B cell (primary cell): ENCODE measurements around the gene PAQR6. TPM values are rescaled to one million over a fixed set of nuclear protein-coding genes. Genes with fewer than 3 reads are reported as not detected.
A peak's percentile ranks its signal among the peaks of the same experiment; 100 is the strongest.

ENCODE experiments used
- ATAC-seq: fragments of 200-7000 bp; cut with Tn5 transposase; one replicate; pipeline ENCODE4 v1.10.0; 2021; ENCODE audit warnings: low read depth, mild to moderate bottlenecking, moderate number of reproducible peaks, moderate library complexity
- CTCF ChIA-PET: fragments of 350-600 bp; sonication (Branson Sonifier 250); formaldehyde crosslinking; loops from one replicate; lab custom pipeline; 2021; ENCODE audit warnings: antibody characterized with exemption, inconsistent platforms; lab: Charles Lee
- POLR2A ChIA-PET: fragments of 350-600 bp; sonication (Branson Sonifier 250); formaldehyde crosslinking; loops from one replicate; lab custom pipeline; 2021; ENCODE audit warnings: antibody characterized with exemption; lab: Charles Lee
- DNase-seq: peaks from one replicate; pipeline ENCODE4 v3.0.0; 2013
- H2AFZ ChIP-seq: 2 replicates; pipeline ENCODE4 v1.6.1; 2012; ENCODE audit warnings: mild to moderate bottlenecking, low read depth, low read length; ENCODE audit not compliant: insufficient read depth, poor library complexity, severe bottlenecking
- H3K27ac ChIP-seq, 2 donors: 1 replicate in 1 of 2; 2 replicates in 1 of 2; pipeline ENCODE4 v1.5.1; 2012 to 2013; ENCODE audit warnings: low read length in 2 of 2, mild to moderate bottlenecking in 2 of 2, moderate library complexity in 1 of 2
- H3K27me3 ChIP-seq, 4 experiments: fragments of 200-600 bp in 1 of 4; sonication (generic) in 1 of 4; replicated peaks in 1 of 4; 1 replicate in 2 of 4; 2 replicates in 2 of 4; pipeline versions ENCODE4 v1.6.1 to v1.7.0; 2013 to 2016; ENCODE audit warnings: low read length in 3 of 4, mild to moderate bottlenecking in 2 of 4, mixed read lengths in 1 of 4, moderate library complexity in 1 of 4; ENCODE audit not compliant: insufficient read depth in 4 of 4, control insufficient read depth in 3 of 4; ENCODE audit errors: control extremely low read depth in 1 of 4
- H3K36me3 ChIP-seq, 2 experiments: replicated peaks in 1 of 2; 1 replicate in 1 of 2; 2 replicates in 1 of 2; pipeline versions ENCODE4 v1.6.1 to v1.7.1; 2013; ENCODE audit warnings: low read length in 1 of 2; ENCODE audit not compliant: insufficient read depth in 2 of 2, control insufficient read depth in 1 of 2; ENCODE audit errors: control extremely low read depth in 1 of 2, extremely low read depth in 1 of 2
- H3K4me1 ChIP-seq, 2 donors: fragments of 200-600 bp in 1 of 2; sonication (generic) in 1 of 2; 1 replicate in 1 of 2; 2 replicates in 1 of 2; pipeline versions ENCODE4 v1.5.1 to v1.6.1; 2013 to 2017; ENCODE audit warnings: low read length in 2 of 2; ENCODE audit not compliant: control insufficient read depth in 2 of 2, insufficient read depth in 2 of 2
- H3K4me2 ChIP-seq: replicated peaks from 2 replicates; pipeline ENCODE3; 2012; ENCODE audit warnings: mild to moderate bottlenecking, low read depth, low read length; ENCODE audit not compliant: poor library complexity, severe bottlenecking
- H3K4me3 ChIP-seq, 5 experiments: fragments of 200-600 bp in 1 of 5; sonication (generic) in 1 of 5; 1 replicate in 3 of 5; 2 replicates in 2 of 5; pipeline versions ENCODE4 v1.5.1 to v1.7.0; 2011 to 2016; ENCODE audit warnings: low read length in 4 of 5, mild to moderate bottlenecking in 4 of 5, low read depth in 2 of 5, control low read depth in 1 of 5, moderate library complexity in 1 of 5; ENCODE audit not compliant: insufficient read depth in 1 of 5; ENCODE audit errors: control extremely low read depth in 1 of 5, extremely low read depth in 1 of 5
- H3K79me2 ChIP-seq: fragments of 200-600 bp; sonication (generic); one replicate; pipeline ENCODE4 v1.6.0; 2016; ENCODE audit warnings: low read length; ENCODE audit not compliant: control insufficient read depth, insufficient read depth
- H3K9ac ChIP-seq: fragments of 200-600 bp; sonication (generic); 2 replicates; pipeline ENCODE4 v1.6.1; 2017; ENCODE audit warnings: mild to moderate bottlenecking, low read length, moderate library complexity
- H3K9me3 ChIP-seq, 3 donors: one replicate each; pipeline versions ENCODE4 v1.6.1 to v1.7.1; 2013; ENCODE audit warnings: low read length in 2 of 3; ENCODE audit not compliant: control insufficient read depth in 2 of 3, insufficient read depth in 1 of 3; ENCODE audit errors: control extremely low read depth in 1 of 3
- H4K20me1 ChIP-seq: 2 replicates; pipeline ENCODE4 v1.6.0; 2012; ENCODE audit warnings: mild to moderate bottlenecking, low read length; ENCODE audit not compliant: insufficient read depth, control insufficient read depth, poor library complexity, severe bottlenecking
- H3K27ac Mint-ChIP-seq: one replicate; pipeline ENCODE4 v1.8.0; 2021; ENCODE audit warnings: mixed read lengths
- H3K27me3 Mint-ChIP-seq: one replicate; pipeline ENCODE4 v1.8.0; 2021; ENCODE audit warnings: mixed read lengths
- H3K4me1 Mint-ChIP-seq: one replicate; pipeline ENCODE4 v1.8.0; 2021; ENCODE audit warnings: mixed read lengths
- H3K4me3 Mint-ChIP-seq: one replicate; pipeline ENCODE4 v1.8.0; 2021; ENCODE audit warnings: mixed read lengths
- H3K9me3 Mint-ChIP-seq: one replicate; pipeline ENCODE4 v1.8.0; 2022; ENCODE audit warnings: mixed read lengths; ENCODE audit not compliant: insufficient read depth
- CTCF ChIP-seq: fragments of 200-600 bp; IDR thresholded peaks from one replicate; pipeline ENCODE4 v1.8.0; 2022; ENCODE audit warnings: antibody characterized with exemption, mild to moderate bottlenecking
- EZH2 ChIP-seq: IDR thresholded peaks from 2 replicates; pipeline ENCODE4 v1.6.1; 2012; ENCODE audit warnings: borderline replicate concordance, low read depth, mild to moderate bottlenecking, moderate library complexity, low read length; ENCODE audit not compliant: insufficient read depth, poor library complexity, severe bottlenecking
- WGBS: methylation state at CpG from one replicate; pipeline ENCODE4 v1.1.5; 2013; ENCODE audit warnings: missing lambda C conversion rate; ENCODE audit not compliant: insufficient coverage; 5-methylcytosine and 5-hydroxymethylcytosine counted together
- intact Hi-C: fragments of 100-400 bp; cut with micrococcal nuclease; formaldehyde crosslinking; loops from one replicate; pipeline ENCODE4 v1.10.0; 2022
- polyA plus RNA-seq: library from polyadenylated mRNA; depleted of rRNA; stranded (reverse); fragments of >200 nt; gene quantifications from 2 replicates; pipeline ENCODE4 v1.2.3, GENCODE V29; 2012
- total RNA-seq, 2 donors: library from RNA; stranded (reverse); fragments of 120-200 nt in 1 of 2; gene quantifications; 1 replicate in 1 of 2; 2 replicates in 1 of 2; pipeline versions ENCODE4 v1.2.3 to v1.2.4, GENCODE V29; 2013 to 2022

The PAQR6 gene
- total and polyA plus RNA-seq, 2 donors (not counting 1 experiment from before 2014, with no cell fraction given) = 1.3 to 1.8 TPM

GRCh38 chr1:156281693-156282478 is 34.0 kb upstream of the PAQR6 start:
- WGBS = 7% methylated on average over 18 of the region's 22 CpGs
- Histone ChIP-seq H3K79me2 (peaks cover 63% of the 10 kb centered on the region), H3K9ac (peak overlapping the region; percentile 91), H3K27me3 (no peaks in the 10 kb centered on the region), H3K4me2 (peak overlapping the region; percentile 80), H4K20me1 (peaks cover 24% of the 10 kb centered on the region), H3K4me1 (peaks cover 20 to 28% of the 10 kb centered on the region in 2 donors), H3K9me3 (no peaks in the 10 kb centered on the region), H3K27ac (peak overlapping the region; percentile 79 to 89), H2AFZ (peak overlapping the region; percentile 86), H3K4me3 (peak overlapping the region; percentile 74 to 96 (median 83)), H3K36me3 (peaks cover 0 to 26% of the 10 kb centered on the region in 2 experiments)
- ChIA-PET POLR2A (interaction anchor here (2.2 to 2.8 kb wide), 2 partner anchors 10 to 69 kb away, joined by 5 to 9 read pairs; partner anchors contain the start of gene PMF1), CTCF (interaction anchor here (0.6 to 1.5 kb wide), 6 partner anchors 11 to 229 kb away, joined by 3 to 4 read pairs (median 3); partner anchors contain the start of gene UBQLN4)
- H3K27ac Mint-ChIP-seq = peak overlapping the region; percentile 98
- ATAC-seq = no peak
- no peaks in the 10 kb centered on the region for H3K9me3 Mint-ChIP-seq
- TF ChIP-seq CTCF (no peak), EZH2 (no peak)
- peaks cover 39% of the 10 kb centered on the region for H3K4me1 Mint-ChIP-seq
- peak overlapping the region; percentile 98 for H3K4me3 Mint-ChIP-seq
- DNase-seq = peak; percentile 44
- no peaks in the 10 kb centered on the region for H3K27me3 Mint-ChIP-seq
- intact Hi-C loops = loop anchor here (1.0 to 5.0 kb wide), 6 partner anchors 56 to 1955 kb away; partner anchors contain the start of genes ATP8B2, CCT3, LAMTOR2 and PMF1
